NCI-H2107 (cell line): ENCODE data around the gene DNAJA2.
"Not testable (repeated sequence)": the region's sequence is repeated elsewhere in the genome, so short reads cannot be mapped to it uniquely, and the experiment has no call there.

Source experiments
- DNase-seq: peaks from one replicate; lab custom pipeline; 2025; lab: John Stamatoyannopoulos, UW

The DNAJA2 gene

DNA sequence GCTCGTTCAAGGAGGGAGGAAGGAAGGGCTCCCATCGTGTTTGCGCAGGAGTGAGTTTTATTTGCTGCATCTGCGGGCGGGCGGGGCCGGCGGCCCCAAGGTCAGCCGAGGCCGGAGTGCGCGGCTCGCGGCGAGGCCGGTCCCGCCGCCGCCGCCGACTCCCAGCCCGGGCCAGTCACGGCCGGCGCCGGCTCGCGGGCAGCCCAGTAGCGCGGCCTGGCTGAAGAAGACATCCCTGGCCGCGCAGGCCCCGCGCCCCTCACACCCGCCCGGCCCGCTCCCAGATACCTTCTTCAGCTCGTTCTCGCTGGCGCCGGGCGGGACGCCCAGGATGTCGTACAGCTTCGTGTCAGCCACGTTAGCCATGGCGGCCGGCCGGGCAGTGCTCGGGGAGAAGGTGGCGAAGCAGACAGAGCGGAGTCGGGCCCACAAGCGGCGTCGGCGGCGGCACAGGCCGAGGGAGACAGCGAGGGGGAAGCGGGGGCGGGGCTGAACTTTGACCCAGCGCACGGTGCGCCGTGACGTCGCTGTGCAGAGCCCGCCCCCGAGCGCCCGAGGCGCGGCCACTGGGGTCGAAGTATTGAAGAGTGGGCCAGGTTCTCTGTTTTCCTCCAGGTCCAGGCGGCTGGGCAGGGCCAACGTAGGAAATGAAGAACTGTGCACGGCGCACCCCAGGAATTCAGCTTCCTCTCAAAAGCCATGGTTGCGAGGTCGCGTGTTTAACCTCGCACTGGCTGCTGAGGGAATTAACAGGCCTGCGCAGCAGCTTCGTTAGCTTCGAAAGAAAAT lies at the start of gene DNAJA2:
Gene DNAJA2 (minus strand): TSS at position 468 of the 789 bp plus-strand sequence. CDS start 102 bp downstream, at position 366.
- DNase-seq = peak; percentile 68

DNA sequence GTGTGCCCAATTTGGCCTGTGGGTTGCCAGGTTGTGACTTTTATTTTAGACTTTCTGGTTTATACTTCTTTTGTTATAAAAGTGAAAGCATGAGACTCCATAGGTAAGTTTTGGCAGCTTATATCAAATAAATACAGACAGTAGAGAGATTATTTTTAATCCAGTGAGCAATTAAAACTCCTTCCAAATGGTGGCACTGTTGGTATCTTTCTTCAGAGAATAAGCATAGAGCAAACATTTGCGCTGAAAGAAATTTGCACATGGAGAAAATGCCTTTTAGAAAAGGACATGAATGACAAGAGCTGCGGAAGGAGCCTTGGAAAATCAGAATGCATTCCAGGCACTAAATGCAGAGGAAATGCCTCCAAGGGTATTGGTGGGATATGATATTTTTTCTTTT lies 46.1 kb upstream of the DNAJA2 start:
- DNase-seq = no peak

DNA sequence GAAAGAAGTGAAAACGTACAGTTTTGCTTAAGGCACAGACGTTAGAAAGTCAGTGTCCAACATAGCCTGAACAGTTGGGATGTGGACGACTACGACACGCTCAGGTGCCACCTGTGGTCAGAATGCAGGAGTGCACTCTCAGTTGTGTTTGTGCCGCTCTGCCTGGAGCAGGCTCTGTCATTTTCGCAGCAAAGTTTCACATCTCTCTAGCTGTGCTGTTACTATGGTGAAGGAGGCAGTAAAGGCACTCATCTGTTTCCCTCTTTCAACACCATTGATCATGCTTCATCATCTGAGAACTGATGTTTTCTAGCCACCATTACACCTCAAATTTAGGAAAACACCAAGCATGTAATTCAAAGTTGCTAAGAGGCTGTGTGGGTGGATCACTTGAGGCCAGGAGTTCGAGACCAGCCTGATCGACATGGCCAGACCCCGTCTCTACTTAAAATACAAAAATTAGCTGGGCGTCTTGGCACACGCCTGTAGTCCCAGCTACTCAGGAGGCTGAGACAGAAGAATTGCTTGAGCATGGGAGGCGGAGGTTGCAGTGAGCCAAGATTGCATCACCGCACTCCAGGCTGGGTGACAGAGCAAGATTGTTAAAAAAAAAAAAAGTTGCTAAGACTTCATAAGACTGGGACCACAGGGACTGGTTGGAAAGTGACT lies 44.9 kb upstream of the DNAJA2 start:
- no peak for DNase-seq

DNA sequence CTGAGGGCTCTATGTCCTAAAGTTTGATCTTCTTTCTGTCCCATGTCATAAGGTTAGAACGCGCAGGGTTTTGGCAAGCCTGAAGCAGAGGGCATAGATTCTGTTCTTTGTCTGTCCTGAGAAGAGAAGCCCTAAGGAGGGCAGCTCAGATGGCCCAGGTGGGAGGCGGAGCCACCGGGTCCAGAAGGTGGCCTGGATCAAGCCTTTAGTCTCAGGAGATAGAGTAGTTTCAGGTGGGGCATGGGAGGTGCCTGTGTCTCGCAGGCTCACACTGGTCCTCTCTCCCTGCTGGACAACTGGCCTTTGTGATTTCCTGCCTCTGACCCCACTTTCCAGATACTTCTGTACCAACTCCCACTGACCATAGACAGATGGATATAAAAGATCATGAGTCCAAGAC lies 44.2 kb upstream of the DNAJA2 start:
- DNase-seq = no peak

DNA sequence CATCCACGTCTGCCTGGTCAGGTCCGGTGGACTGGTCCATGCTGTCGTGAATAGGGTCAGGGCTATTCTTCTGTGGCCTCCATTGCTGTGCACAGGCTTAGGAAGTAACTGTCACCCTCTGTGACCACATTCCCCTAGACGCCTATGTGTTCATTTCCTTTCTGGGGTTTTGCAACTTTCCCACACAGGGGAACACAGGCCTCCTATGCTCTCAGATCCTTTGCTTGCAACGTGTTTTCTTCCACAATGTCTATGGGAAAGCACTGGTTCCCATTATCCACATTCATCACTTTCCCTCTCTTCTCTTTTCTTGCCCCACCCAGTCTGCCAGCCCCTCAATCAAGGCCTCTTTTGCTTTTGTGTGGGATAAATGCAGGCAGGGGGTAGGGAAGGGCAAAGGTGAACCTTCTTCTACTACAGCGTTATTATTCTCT lies 43.2 kb upstream of the DNAJA2 start:
- DNase-seq = no peak

DNA sequence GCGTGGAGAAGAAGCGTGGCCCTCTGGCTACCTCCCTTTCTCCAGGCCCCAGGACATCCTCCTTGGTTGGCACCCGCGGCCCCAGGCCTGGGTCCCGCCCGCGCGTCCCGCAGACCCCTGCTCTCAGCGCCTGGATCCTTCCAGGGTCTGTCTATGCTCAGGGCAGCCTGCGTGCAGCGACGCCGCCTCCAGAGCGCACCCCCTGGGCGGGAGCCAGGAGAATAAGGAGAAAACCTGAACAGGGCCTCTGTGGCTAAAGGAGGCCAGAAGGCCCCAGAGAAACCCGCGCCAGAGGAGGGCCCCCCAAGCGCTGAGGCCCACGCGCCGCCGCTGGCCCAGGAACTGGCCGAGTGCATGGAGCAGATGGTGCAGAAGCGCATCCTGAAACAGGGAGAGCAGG lies 40.4 kb upstream of the DNAJA2 start:
- no peak for DNase-seq

DNA sequence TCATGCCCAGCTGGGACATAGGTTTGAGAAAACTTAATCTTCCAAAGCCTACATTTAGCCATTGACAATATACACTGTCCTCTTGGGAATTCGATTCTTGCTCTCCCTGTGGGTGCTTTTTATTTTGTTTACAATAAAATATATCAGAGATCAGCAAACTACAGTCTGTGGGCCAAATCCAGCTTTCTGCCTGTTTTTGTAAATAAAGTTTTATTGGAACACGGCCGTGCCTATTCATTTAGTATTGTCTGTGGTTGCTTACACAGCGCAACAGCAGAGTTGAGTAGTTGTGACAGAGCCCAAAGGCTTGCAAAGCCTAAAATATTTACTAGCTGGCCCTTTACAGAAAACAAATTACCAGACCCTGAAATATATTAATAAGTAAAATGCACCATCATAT lies 39.7 kb upstream of the DNAJA2 start:
- no peak for DNase-seq

DNA sequence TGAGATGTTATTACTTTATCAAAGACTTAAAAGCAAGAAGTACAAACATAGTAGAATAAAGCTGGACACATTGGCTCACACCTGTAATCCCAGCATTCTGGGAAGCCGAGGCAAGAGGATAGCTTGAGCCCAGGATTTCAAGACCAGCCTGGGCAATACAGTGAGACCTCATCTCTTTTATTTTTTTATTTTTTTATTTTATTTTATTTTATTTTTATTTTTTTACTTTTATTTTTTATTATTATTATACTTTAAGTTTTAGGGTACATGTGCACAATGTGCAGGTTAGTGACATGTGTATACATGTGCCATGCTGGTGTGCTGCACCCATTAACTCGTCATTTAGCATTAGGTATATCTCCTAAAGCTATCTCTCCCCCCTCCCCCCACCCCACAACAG lies 37.3 kb upstream of the DNAJA2 start:
- DNase-seq = not testable (repeated sequence)

DNA sequence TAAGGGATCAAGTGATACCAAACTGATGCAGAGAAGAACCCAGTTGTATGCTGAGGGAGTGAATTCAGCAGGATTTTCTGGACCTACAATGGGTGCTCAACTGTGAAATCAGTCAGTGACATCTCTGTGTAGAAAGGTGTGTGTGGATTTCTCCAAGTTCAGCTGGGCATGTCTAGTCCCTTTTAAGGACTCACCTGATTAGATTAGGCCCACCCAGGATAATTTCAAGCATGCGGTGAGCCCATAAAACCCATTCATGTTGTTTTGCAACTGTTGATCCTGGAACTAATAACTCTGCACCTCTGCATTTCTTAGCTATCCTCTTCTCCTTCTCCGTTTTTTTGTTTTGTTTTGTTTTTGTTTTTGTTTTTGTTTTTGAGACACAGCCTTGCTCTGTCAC lies 35.1 kb upstream of the DNAJA2 start:
- no peak for DNase-seq

DNA sequence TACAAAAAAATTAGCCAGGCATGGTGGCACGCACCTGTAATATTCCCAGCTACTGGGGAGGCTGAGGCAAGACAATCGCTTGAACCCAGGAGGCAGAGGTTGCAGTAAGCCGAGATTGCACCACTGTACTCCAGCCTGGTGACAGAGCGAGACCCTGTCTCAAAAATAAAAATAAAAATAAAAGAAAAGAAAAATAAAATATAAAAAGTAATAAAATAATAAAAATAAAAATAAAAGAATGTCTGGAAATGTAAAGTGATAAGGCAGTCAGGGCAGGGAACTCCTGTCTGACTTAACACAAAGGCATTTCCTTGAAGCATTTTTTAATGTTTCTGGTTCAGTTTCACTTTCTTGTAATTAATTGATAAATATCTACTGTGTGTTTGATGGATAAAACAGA lies 34.7 kb upstream of the DNAJA2 start:
- DNase-seq = no peak

DNA sequence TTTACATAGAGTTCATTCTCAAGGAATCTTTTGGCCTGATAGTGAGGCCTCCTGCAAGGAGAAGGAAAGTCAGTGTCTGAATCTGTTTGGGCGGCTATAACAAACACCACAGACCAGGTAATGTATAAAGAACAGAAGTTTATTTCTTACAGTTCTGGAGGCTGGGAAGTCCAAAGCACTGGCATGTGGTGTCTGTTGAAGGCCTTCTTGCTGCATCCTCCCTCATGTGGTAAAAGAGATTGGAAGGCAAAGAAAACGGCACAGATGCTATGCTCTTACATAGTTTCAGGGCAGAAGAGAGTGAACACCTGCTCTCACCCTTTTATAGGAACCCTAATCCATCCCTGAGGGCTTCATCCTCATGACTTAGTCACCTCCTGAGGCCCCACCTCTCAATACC lies 31.2 kb upstream of the DNAJA2 start:
- no peak for DNase-seq

DNA sequence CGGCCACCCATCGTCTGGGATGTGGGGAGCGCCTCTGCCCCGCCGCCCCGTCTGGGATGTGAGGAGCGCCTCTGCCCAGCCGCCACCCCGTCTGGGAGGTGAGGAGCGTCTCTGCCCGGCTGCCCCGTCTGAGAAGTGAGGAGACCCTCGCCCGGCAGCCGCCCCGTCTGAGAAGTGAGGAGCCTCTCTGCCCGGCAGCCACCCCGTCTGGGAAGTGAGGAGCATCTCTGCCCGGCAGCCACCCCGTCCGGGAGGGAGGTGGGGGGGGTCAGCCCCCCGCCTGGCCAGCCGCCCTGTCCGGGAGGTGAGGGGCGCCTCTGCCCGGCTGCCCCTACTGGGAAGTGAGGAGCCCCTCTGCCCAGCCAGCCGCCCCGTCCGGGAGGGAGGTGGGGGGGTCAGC lies 26.6 kb upstream of the DNAJA2 start:
- not testable (repeated sequence) for DNase-seq

DNA sequence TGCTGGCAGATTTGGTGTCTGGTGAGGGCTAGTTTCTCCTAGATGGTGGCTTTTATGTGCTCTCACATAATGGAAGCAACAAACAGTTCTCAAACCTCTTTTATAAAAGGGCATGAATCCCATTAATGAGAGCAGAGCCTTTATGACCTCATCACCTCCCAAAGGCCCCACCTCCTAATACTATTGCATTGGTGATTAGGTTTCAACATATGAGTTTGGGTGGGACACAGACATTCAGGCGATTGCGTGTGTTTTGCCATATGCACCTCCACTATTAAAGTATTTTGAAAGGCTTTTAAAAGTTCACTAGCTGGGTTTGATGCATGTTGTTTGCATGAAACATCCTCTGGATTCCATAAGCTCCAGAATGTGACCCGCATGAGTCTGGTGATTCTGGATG lies 24.4 kb upstream of the DNAJA2 start:
- no peak for DNase-seq

DNA sequence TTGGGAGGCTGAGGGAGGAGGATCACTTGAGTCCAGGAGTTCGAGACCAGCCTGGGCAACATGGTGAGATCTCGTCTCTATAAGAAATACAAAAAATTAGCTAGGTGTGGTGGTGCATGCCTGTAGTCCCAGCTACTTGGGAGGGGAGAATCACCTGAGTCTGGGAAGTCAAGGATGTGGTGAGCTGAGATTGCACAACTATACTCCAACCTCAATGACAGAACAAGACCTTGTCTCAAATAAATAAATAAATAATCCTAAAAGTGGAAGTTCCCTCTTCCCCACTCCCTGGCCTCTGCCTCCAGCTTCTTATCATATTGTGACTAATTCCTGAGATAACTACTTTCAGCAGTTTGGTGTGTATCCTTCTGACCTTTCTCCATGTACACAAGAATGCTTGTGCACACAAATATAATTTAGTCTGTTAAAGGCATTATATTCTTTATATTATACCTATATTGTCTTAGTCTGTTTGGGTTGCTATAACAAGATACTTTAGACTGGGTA lies 23.5 kb upstream of the DNAJA2 start:
- no peak for DNase-seq

DNA sequence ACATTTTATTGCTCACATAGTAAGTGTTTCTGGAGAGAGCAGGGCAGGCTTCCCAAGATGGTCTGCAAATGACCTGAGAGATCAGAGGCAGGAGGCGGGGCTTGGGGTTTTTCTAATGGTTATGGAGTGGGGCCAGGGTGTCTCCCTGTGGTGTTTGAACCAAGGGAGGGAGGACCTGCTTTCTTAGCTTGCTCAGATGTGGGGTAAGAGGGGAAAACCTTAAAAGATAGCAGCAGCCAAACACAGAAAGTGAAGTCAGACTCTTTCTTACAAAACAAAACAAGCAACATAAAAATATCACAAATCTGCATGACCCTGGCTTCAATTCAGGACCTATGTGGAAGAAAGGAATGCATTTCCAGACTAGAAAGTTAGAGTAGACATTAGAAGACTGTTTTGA lies 22.9 kb upstream of the DNAJA2 start:
- DNase-seq = no peak

DNA sequence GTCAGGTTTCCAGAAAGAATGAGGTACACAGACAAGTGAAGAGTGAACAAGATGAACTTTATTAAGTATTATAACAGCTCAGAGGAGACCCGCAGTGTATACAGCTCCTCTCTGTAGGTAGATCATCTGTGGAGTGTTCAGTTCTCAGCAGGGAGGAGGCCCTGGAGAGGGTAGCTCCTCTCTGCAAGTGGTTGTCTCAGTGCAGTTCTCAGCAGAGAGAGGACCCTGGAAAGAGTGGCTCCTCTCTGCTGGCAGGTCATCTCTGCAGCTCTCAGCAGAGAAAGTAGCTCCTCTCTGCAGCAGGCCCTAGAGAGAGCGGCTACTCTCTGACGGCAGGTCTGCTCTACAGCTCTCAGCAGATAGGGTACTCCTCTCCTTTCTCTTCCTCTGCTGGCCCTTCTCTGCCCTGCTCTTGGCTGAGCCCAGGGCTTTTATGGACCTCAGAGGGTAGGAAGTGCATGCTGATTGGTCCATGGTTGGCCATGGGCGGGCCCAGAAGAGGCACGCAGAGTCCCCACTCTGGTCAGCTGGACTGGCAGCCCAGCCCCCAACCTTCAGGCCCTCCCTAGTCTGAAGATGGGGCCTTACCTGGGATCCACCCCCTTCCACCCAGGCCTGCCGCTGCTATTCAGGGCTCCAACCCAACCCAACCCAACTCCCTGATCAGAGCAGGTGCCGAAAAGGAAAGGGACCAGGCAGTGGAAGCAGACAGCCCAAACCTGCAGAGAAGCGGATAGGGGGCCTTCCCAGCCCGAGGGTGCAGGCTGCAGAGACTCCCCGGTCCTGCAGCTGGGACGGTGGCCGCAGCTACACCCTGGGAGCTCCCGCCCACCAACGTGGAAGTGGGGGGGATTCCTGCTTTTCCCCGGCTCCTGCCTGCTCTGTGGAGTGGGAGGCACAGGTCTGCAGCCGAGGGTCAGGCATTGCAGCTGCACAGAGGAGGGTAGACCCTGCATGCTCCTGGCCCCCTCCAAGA lies 18.5 kb upstream of the DNAJA2 start:
- no peak for DNase-seq

DNA sequence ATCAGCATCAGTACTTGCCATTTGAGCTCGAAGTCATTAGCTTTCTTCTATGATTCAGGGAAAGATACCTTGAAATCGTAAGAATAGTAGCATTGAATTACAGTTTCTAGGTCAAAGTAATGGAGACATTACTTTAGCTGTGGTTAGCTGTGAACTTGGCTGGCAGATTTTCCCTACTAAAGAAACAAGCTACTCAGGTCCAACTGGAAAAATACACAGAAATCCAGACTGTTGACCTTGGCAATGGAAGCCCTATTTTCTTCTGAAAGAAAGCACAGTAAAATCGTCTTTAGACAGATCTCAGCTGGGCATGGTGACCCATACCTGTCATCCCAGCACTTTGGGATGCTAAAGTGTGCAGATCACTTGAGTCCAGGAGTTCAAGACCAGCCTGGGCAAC lies 13.4 kb upstream of the DNAJA2 start:
- DNase-seq = no peak

DNA sequence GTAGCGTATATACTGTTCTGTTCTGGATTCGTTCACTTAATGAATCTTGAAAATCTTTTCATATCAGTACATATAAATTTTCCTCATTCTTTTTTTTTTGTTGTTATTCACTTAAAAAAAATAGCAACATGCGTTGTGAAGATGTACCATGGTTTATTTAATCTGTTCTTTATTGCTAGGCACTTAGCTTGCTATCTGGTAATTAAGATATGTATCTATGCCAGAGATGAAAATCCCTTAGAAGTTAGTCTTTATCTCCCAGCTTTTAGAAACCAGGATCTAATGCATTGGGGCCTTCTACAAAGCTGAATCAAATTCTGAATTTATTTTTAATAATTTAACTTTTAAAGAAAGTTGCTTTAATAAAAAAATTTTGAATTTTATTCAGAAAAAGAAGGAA lies 13.0 kb upstream of the DNAJA2 start:
- no peak for DNase-seq

DNA sequence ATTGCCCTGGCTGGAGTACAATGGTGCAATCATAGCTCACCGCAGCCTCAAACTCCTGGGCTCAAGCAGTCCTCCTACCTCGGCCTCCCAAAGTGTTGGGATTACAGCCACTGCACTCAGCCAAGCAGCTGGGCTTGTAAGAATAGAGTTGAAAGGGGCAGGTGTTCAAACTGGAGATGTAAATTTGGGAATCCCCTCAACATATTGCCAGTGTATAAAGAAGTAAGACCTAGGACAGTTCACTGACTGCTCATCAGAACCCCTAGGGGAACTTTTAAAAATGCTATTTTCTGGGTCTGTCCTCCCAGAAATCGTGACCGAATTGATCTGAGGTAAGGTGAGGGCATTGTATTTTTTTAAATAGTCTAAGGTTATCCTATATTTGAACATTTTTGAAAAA lies 8.9 kb upstream of the DNAJA2 start:
- no peak for DNase-seq

DNA sequence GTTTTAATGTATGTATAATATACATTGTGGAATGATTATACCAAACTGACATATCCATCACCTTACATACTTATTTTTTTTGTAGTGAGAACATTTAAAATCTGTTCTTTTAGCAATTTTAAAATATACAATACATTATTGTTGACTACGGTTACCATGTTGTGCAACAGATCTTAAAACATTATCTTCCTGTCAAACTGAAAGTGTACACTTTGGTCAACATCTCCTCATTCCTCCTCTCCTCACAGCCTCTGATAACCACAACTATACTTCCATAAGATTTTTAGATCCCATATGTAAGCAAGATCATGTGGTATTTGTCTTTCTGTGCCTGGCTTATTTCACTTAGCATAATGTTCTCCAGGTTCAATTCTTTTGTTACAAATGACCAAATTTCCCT lies 7.5 kb upstream of the DNAJA2 start:
- no peak for DNase-seq

DNA sequence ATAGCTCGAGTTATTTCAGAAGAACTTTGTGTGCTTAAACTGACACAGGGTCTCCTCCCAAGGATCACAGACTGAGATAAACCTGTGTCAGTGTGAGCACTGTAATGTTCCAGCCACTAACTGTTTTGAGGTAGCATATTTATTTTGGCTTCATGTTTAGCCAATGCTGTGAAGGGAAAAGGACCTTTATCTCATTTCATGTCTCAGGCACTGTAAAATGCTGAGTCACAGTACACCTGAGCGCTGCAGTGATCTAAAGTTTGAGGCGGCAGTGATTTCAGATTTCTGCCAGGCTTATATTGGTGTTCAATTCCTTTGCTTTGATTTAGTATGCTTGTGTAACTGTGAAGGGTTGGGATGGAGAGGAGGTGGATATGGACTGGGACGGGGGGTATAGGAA lies 3.1 kb upstream of the DNAJA2 start:
- DNase-seq = no peak

DNA sequence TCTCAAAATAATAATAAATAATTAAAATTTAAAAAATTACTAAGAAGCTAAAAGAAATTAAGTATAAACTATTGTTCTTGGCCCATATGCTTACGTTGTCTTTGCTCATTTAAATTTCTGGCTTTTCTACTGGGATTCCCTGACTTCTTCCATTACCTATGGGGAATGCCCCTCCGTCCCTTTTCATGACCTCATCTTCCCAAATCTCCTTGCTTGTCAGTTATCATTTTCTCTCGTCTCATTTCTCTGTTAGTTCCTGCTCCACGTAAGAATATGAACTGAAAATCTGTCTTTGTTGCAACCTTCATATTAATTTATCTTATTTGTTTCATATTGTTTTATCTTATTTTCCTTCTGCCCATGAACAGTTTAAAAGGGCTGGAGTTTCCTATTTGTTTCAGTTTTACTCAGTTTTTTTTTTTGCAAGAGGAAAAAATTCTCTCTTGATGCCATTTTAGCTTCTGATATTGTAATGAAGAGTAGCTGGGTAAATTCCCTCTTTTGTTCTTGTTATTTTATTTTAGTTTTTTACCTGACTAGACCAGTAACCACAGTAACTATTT lies 2.5 kb upstream of the DNAJA2 start:
- no peak for DNase-seq
